Activated CD8-positive, alpha-beta memory T cell treated with anti-CD3 and anti-CD28 coated beads, Interleukin-2, amount 50 U/mL, for 48 hours (primary cell): ENCODE results near the gene FBL.
"Not testable (repeated sequence)": the region's sequence is repeated elsewhere in the genome, so short reads cannot be mapped to it uniquely, and the experiment has no call there.

ENCODE experiments used
- DNase-seq: peaks from one replicate; pipeline ENCODE4 v3.0.0-alpha.2; 2020

FBL gene

DNA sequence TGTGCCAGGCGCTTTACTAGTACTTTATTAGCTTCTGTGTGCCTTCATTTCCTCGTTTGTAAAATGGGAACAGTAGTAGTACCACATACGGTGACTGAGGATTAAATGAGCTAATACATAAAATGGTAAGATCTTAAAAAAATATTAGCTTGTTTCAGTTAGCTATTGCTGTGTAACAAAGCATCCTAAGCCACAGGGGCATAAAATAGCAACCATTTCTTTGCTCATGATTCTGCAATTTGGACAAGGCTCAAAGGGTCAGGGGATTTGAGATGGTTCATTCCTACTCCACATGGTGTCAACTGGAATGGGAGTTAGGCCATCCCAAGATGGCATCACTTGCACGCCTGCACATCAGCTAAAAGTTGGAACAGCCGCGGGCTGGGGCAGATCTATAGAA is 25.5 kb downstream of the FBL start:
- no peak for DNase-seq

DNA sequence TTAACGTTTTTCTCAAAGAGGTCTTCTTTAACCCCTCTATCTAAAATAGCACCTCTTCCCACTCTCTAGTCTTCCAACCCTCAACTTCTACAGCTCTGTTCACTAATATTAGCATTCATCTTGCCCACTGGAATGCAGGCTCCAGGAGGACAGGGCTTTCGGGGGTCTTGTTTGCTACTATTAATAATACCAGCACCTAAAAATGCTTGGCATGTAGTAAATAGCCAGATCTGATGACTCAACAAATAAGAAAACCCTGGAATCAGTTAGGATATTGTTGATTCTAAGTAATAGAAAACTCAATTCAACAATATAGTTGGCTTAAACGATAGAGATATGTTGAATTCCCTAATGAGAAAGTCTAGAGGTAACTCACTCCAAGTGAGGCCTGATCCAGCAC is 26.4 kb downstream of the FBL start:
- no peak for DNase-seq

DNA sequence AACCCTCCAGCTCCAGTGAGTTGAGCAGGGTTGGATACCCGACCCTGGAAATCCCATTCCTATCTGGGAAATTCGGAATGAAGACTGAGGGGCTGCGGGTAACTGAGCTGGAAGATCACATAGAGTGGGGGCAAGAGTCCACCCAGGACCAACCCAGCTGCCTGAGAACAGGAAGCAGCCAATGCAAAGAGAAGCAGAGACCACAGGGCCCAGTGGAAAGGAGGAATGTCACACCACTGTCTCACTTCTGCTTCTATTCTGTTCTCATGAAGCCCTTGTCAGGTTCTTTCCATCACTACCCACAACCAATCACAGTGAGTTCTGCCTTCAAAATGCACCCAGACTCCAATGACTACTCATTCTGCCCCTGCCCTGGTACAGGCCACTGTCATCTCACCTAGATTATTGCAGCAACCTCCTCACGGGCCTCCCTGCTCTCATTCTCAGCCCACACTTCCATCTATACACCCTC is 27.5 kb downstream of the FBL start:
- DNase-seq, result no peak

DNA sequence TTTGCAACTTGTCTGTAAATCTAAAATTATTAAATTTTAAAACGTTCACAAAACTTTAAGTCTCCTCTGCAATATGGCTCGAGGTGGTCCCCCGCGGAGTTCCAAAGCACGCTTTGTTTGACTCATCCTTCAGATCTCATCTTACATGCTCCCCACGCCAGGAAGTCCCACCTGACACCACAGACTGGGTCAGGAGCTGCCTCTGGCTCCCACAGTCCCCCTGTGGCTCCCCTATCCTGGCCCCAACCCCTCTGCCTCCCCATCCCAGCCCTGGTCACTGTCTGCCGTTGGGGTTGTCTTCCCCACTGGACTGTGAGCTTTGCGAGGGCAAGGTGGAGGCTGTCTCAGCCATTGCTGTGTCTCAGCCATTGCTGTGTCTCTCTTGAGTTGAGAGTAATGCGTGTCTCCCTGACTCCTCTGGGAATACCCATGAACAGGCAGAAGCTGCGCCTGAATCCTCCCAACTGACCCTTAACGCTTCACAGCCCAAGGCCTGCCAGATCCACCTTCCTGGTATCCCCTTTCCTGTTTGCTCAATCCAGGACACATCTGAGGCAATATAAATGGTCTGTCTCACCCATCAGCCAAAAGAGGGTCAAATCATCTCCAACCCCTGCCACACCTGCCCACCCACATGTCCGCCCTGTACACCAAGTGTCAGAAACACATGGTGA is 28.2 kb downstream of the FBL start:
- DNase-seq, result no peak

DNA sequence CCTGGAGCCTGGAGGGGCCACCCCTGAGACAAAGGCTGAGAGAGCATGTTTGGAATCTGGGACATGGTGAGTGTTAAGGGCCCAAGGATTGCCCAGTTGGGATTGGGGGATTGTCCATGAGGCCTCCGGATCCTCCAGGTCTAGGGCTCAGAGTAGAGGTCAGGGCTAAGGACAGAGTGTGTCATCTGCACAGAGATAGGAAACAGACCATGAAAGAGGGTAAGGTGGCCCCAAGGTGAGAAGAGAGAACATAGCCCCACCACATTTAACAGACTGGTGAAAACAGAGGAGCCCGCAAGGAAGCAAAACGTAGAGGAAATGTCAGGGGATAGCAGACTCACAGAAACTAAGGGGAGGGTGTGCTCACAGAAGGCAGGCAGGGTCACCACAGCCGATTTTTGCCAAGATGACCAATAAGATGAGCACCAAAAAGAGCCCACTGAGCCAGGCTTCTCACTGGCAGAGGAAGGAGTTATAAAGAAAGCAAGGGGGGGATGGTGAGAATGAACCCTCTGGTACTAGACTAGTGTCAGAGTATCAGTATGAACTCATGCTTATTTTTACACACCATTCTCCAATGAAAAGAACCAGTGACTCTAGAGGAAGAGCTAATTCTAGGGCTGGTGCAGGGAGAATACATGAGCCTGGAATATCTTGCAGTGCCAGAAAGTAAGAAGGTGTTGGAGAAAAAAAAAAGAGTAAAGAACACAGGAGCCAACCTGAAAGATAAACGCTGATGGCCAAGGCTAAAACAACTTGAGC is 29.7 kb downstream of the FBL start:
- DNase-seq, result no peak

DNA sequence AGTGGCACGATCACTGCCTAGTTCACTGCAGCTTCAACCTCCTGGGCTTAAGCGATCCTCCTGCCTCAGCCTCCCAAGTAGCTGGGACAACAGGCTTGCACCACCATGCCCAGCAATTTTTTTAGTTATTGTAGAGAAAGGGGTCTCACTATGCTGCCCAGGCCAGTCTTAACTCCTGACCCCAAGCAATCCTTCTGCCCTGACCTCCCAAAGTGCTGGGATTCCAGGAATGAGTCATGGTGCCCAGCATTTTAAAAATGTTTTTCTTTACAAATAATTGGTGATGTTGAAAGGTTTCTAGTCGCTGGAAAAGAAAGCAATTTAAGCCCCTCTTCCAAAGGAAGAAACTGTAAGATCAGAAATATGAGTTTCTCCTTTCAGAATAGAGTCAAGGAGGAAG is 31.6 kb downstream of the FBL start:
- no peak for DNase-seq

DNA sequence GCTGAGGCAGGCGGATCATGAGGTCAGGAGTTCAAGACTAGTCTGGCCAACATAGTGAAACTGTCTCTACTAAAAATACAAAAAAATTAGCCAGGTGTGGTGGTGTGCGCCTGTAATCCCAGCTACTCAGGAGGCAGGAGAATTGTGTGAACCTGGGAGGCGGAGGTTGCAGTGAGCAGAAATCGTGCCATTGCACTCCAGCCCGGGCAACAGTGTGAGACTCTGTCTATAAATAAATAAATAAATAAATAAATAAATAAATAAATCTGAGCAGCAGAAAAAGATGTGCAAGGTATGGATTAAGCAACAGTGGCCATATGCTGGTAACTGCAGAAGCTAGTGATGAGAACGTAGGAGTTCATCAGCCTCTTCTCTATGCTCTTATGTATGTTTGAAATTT is 32.1 kb downstream of the FBL start:
- not testable (repeated sequence) for DNase-seq

DNA sequence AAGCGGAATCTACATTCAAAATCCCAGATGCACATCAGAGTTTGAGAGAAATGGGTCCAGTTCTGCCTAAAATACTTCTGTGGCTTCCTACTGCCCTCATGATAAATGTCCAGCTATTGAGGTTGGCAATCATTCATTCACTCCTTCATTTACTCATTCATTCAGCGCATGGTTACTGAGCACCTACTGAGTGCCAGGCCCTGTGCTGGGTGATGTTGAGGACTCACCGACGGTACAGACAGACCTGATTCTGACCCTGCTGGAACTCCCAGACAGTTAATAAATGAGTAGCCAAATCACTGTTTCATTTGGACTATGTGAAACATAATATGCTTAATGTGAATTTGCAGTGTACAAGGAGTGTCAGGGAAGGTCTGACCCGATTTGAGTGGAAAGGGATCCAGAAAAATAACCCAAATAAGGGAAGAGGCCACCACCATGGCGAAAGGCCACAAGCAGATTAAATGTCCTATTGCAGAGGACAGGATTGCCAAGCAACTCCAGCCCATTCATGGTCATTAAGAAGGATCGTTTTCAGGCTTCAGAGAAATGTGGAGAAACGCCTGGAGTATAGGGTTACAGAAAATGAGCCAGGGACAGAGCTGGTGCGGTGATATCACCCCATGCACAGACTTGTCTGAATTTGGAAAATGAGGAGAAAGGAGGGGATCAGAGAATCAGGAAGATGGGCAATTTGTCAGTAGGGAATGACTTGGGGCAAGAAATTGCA is 32.8 kb downstream of the FBL start:
- no peak for DNase-seq

DNA sequence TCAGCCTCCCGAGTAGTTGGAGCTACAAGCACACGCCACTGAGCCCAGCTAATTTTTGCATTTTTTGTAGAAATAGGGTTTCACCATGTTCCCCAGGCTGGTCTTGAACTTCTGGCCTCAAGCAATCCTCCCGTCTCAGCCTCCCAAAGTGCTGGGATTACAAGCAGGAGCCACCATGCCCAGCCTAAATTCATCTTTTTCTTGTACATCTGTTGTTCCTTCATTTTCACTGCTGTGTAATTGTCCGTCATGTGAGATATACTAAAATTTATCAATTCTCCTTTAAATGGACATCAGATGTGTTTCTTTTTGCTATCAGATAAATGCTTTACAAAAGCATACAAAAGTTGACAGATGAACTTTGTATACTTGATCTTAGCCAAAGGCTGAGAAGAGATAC is 35.1 kb downstream of the FBL start:
- no peak for DNase-seq

DNA sequence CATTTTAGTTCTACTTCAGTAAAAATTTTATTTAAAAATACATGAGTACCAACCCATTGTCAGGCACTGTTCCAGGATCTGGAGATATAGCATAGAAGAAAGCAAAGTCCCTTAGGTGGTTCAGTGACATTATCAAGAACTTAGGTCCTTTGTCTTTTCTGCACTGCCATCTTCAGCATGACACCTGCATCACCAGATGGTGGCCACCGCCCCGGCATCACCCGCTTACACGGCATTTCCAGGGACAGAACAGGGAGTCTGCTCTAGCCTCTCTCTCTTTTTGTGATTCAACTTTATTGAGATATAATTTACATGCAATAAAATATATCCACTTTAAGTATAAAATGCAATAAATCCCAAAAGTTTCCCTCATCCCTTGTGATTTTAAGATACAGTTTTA is 35.8 kb downstream of the FBL start:
- DNase-seq, result no peak

DNA sequence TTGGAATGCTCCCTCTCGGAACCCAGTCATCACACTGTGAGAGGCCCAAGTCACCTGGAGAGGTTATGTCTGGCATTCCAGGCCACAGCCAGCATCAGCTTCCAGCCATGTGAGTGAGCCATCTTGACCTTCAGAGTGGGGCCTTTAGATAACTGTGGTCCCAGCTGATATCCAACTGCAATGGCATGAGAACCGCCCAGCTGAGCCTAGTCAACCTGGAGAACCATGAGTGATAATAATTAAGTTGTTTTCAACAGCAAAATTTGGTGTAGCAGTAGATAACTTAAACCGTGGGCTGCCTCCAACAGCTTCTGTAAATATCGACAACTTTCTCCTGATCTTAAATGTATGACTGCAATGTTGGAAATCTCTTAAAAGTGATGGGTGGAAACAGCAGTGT is 36.8 kb downstream of the FBL start:
- no peak for DNase-seq

DNA sequence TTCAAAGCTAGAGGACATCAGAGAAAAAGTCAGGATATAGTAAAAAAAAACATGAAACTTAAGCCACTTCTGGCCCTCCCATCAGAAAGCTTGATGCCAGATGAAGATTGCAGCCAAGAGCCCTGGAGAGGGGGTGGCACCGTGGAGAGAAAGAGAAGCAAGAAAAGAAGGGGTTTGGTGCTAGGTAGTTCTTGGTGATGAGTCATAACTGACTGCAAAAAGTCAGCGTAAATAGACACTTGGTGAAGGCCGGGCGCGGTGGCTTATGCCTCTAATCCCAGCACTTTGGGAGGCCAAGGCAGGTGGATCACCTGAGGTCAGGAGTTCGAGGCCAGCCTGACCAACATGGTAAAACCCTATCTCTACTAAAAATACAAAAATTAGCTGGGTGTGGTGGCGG is 37.5 kb downstream of the FBL start:
- DNase-seq, result not testable (repeated sequence)

DNA sequence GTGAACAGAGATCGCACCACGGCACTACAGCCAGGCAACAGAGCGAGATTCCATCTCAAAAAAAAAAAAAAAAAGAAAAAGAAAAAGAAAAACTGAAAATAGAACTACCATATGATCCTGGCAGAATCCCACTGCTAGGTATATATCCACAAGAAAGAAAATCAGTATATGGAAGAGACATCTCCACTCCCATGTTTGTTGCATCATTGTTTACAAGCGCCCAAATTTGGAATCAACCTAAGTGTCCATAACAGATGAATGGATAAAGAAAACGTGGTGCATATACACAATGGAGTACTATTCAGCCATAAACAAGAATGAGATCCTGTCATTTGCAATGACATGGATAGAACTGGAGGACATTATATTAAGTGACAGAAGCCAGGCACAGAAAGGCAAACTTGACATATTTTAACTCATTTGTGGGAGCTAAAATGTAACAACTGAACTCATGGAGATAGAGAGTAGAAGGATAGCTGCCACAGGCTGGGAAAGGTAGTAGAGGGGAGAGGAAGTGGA is 38.3 kb downstream of the FBL start:
- DNase-seq, result no peak

DNA sequence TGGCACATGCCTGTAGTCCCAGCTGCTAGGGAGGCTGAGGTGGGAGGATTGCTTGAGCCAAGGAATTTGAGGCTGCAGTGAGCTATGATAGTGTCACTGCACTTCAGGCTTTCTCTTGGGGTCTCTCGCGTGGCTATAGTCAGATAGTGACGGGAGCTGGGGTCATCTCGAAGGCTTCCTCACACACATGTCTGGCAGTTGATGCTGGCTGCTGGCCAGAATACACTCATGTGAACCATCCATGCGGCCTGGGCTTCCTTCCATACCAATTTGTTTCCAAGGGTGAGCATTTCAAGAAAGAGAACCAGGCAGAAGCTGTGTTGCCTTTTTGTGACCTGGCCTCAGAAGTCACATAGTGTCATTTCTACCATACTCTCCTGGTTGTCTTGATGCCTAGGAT is 41.1 kb downstream of the FBL start:
- DNase-seq, result no peak

DNA sequence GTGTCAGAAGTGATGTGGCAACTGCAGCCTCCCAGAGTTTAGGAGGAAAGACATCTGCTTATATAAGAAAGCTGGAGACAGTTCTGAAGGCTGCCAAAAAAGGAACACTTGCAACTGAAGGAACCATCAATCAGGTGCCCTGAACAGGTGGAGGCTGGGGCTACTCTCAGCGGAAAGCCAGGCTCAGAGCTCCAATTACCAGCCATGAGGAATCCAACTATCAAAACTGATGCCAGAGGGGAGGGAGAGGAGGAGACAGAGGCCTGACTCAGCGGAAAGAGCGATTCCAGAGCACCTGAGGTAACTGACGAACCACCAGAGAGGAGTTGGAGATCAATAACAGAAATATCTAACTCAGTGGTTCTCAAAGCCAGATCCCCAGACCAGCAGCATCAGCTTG is 43.2 kb downstream of the FBL start:
- DNase-seq, result no peak

DNA sequence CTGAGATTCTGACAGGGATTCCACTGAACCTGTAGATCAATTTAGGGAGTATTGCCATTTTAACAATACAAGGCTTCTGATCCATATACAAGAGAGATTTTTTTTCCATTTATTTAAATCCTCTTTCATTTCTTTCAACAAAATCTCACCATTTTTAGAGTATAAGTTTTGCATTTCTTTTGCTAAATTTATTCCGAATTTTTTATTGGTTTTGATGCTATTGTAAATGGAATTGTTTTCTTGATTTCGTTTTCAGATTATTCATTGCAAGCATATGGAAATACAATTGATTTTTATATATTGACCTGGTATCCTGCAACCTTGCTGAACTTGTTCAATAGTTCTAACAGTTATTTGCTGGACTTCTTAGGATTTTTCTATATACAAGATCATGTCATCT is 49.1 kb downstream of the FBL start:
- no peak for DNase-seq

DNA sequence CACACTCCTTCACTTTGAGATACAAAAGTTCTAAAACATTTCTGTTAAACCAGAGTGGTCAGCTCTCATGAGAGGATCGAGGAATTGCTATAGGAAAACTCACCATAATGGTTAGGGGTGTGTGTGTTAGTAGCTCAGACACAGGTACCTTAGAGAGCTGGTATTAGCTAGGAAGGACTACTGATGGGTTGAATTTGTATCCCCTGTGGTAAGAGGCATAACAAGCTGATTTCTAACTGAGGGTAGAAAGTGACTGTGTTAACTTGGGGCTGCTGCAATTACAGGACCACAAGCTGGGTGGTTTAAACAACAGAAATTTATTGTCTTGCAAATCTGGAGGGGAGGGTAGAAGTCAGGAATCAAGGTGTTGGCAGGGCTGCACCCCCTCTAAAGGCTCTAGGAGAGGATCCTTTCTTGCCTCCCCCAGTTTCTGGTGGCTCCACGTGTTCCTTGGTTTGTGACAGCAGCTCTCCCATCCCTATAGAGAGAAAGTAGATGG is 50.1 kb downstream of the FBL start:
- no peak for DNase-seq

DNA sequence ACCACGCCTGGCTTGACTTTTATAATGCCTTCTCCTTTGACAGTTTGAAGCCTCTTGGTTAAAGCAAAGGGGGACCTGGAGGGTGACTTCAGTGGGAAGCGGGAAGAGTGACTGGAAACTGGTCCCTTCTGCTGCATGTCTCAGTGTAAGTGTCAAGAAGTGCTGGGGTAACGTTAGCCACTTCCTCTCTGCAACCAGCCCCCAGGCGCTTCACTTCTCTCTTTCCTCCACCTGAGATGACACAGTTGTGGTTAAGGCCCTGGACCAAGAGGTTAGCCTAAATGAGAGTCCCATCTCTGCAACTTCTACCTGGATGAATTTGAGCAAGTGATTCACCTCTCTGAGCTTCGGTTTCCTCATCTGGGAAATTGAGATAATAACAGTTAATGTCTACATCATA is 51.2 kb downstream of the FBL start:
- no peak for DNase-seq

DNA sequence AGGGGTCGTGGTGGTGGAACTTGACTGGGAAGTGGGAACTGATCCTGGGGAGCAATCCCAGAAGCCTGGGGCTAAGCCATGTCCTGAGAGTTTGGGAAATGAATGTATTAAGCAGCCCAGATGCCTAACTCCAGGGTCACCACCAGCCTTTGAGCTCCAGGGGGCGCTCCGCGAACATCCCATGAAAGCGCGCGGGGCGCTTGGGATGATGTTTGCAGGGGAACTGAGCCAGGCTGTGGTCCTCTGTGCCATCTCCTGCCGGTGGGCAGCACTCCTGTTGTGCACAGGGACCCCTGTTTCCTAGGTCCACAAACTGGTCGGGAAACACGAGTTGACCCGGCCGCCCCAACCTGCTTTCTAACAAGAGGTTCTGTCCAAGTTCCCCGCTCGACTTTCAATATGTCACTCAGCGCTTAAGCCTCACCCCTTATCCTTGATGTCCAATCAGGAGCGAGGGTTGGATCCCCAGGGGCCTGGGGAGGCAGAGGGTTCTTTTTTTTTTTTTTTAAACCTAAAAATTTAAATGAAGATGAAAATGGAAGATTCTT is 53.1 kb downstream of the FBL start:
- DNase-seq, result peak; percentile 89

DNA sequence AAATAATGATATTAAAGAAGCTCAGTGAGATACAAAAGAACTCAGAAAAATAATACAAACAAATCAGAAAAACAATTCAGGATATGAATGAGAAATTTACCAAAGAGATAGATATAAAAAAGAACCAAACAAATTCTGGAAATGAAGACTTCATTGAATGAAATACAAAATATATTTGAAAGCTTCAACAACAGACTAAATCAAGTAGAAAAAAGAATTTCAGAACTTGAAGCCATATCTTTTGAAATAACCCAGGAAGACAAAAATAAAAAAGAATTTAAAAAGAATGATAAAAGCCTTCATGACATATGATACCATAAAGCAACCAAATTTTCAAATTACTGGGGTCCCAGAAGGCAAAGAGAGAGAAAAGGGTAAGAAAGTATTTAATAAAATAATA is 57.9 kb downstream of the FBL start:
- DNase-seq, result no peak
